HPDE6-E6E7 (cell line): ENCODE data around the gene EXOSC6.
"Not testable (repeated sequence)": the region's sequence is repeated elsewhere in the genome, so short reads cannot be mapped to it uniquely, and the experiment has no call there.

Source experiments
- DNase-seq: peaks from one replicate; pipeline ENCODE4 v3.0.0; 2011; ENCODE audit warnings: missing footprints; ENCODE audit errors: extremely low spot score

Gene EXOSC6

DNA sequence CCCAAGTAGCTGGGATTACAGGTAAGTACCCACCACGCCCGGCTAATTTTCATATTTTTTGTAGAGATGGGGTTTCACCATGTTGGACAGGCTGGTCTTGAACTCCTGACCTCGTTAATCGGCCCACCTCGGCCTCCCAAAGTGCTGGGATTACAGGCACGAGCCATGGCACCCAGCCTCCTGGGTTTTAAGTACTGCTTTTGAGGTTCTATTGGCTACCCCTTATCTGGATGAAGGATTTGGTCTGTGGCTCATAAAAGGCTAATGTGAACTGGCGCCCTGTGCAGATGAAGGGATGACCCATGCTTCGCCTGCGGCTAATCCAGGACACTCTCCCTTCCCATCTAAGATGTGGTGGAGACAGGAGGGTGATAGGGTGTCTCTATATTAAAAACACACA, 52.6 kb downstream of the EXOSC6 start:
- not testable (repeated sequence) for DNase-seq

DNA sequence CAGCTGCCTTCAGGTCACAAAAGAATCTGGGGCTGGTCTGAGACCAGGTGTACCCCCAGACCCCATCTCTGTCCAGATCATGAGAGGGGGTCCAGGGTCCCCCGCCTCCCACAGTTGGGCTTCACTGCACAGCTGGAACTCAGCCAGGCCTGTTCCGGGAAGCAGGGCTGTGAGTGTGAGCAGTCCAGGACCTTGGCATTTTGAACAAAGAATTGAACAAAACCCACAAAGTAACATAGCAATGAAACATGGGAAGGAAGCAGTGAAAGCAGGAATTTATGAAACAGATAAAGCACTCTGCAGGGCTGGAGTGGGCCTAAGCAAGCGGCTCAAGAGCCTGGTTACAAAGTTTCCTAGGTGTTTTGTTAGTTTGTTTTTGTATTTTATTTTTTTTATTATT, 53.1 kb downstream of the EXOSC6 start:
- DNase-seq: not testable (repeated sequence)

DNA sequence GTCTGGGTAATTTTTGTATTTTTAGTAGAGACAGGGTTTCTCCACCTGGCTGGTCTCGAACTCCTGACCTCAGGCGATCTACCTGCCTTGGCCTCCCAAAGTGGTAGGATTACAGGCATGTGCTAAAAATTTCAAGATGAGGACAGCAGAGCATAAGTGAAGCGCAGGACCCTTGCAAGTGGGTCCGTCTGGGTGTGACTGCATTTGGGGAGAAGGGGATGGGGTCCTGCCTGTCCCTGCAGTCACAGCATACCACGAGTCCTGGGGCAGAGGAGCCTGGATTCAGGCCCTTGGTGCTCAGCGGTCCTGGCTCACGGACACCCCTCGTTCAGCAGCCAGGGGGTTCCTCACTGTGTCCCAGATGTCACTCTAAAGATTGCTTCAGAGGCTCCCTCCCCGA, 53.5 kb downstream of the EXOSC6 start:
- DNase-seq: not testable (repeated sequence)

DNA sequence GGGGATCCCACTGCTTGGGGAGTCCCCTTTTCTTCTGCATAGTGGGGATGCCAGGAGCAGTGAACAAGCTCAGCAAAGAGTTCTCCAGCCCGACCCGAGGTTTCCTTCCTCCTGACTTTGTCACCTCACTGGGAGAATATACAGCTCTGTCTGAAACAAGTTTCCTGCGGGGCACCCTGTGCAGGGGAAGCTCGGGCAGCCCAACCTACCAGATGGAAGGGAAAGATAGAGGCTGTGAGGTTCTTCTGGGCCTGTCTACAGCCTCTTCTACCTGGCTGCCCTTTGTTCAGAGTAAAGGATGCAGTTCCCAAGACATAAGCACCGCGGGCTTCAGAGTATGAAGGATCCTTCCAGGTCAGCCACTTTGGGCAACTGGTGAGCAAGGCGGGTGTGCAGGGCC, 54.1 kb downstream of the EXOSC6 start:
- not testable (repeated sequence) for DNase-seq
